ENCODE measurements around the gene CDK5. TPM values are rescaled to one million over a fixed set of nuclear protein-coding genes. Genes with fewer than 3 reads are reported as not detected.
"Not testable (repeated sequence)": the region's sequence is repeated elsewhere in the genome, so short reads cannot be mapped to it uniquely, and the experiment has no call there.

CDK5 gene
- total RNA-seq, 1 donor from 2014 or later: 5.5 TPM

GRCh38 chr7:151035026-151035717 lies 22.5 kb downstream of the CDK5 start:
- DNase-seq (ENCODE audit: low spot score): no peak

DNA sequence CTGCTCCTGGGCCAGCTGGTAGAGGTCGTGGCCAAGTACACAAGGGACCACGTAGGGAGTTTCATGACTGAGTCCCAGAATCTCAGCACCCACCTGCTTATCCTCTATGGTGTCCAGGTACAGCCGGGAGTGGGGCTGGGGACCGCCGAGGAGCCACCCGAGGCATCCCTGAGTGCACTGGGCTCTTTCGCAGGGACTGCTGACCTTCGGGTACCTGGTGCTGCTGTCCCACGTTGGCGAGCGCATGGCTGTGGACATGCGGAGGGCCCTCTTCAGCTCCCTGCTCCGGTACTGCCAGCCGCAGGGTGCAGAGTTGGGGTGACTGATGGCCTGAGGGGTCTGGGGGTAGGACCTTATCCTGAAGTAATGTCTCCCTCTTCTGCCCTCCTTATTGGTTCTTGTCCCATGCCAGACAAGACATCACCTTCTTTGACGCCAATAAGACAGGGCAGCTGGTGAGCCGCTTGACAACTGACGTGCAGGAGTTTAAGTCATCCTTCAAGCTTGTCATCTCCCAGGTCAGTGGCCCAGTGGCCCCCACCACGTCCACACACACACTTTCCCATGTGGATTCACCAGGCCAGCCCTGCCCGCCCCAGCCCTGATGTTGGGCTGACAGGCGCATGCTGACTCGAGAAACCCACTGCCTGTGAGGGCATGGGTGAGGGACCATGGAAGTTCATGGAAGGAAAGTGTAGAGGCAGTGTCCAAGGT lies 23.2 kb downstream of the CDK5 start:
- DNase-seq (ENCODE audit: low spot score): no peak

- DNase-seq (ENCODE audit: low spot score): no peak
Observed at GRCh38 chr7:151033864-151034249, 23.8 kb downstream of the CDK5 start.

DNA sequence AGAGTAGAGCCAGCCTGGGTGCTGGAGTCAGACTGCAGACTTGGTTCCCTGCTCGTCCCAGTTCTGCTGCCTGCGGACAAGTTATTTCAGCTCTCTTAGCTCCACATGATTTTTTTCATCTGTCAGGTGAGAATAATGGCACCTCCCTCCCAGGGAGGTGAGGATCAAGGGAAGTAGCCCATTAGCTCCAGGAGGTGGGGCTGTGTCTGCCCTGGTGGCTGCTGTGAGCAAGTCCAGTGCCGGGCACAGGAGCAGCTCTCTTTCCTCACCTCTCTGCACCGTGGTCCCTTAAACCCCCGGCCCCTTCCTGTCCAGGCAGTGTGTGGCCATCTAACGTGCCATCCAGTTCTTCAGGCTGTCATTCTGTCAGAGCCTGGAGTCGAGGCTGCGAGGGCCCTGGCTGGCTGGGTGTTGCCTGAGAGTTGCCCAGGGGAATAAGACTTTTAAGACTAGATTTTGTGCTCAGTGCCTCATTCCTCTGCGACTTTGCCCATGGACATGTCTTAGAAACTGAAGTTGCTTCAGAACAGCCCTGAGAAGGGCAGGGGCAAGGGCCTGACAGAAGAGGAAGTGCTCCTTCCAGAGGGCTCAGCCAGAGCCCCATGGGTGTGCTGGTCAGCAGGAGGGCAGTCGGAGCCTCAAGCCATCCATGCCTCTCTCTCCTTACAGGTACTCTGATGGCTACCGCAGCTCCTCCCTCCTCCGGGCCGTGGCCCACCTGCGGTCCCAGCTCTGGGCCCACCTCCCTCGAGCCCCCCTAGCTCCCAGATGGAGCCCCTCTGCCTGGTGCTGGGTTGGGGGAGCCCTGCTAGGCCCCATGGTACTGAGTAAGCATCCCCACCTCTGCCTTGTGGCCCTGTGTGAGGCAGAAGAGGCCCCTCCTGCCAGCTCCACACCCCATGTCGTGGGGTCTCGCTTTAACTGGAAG lies 24.5 kb downstream of the CDK5 start:
- no peak for DNase-seq (ENCODE audit: low spot score)

DNA sequence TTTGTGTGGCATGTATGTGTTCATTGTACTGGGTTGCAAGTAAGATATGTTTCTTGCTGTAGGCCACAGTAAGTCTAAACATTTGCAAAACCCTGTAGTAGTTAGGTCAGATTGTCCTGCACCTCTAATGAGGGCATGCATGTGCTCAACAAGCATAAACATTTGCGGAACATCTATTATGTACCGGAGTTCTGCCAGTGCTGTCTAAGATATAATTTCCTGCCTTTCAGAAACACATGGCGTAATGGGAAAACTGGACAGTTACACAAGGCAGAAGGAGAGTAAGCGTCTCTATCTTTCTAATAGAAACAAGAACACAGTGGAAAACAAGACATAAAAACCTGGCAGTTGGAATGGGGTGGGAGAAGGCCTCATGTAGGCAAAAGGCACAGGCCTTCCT lies 26.7 kb downstream of the CDK5 start:
- DNase-seq (ENCODE audit: low spot score): no peak

DNA sequence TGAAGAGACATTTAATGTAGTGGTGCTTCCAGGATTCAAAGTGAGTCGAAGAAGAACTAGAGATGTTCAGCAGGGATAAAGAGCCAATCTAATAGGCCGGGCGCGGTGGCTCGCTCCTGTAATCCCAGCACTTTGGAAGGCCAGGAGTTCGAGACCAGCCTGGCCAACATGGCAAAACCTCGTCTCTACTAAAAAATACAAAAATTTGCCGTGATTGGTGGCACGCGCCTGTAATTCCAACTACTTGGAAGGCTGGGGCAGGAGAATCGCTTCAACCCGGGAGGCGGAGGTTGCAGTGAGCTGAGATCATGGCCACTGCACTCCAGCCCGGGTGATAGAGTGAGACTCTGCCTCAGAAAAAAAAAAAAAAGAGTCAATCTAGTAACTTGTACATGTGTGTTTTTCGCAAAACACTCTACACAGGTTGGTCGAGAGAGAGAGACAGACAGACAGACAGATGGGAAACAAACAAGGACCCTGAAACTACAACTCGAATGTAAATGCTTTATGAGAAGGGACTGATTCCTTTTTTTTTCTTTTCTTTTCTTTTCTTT lies 28.7 kb downstream of the CDK5 start:
- DNase-seq (ENCODE audit: low spot score): no peak

- DNase-seq (ENCODE audit: low spot score): peak; percentile 100
Observed at GRCh38 chr7:151028131-151028947, 29.4 kb downstream of the CDK5 start, which contains the start of gene ABCB8. ABCB8 (plus strand) TSS chr7:151028450; CDS start chr7:151028516, 66 bp downstream.

DNA sequence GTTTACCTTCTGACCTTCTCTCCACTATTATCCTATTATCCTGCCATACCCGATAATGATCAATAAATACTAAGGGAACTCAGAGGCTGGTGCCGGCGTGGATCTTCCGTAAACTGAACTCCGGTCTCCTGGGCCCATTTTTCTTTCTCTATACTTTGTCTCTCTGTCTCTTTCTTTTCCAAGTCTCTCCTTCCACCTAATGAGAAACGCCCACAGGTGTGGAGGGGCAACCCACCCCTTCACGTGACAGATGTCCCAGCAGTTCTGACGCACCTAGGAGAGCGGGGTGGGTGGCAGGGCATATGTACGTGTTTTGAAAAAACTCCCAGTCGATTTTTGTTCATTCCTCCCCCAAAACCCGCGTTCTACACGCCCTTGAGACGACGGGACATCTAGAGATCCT lies 30.0 kb downstream of the CDK5 start:
- DNase-seq (ENCODE audit: low spot score): not testable (repeated sequence)

DNA sequence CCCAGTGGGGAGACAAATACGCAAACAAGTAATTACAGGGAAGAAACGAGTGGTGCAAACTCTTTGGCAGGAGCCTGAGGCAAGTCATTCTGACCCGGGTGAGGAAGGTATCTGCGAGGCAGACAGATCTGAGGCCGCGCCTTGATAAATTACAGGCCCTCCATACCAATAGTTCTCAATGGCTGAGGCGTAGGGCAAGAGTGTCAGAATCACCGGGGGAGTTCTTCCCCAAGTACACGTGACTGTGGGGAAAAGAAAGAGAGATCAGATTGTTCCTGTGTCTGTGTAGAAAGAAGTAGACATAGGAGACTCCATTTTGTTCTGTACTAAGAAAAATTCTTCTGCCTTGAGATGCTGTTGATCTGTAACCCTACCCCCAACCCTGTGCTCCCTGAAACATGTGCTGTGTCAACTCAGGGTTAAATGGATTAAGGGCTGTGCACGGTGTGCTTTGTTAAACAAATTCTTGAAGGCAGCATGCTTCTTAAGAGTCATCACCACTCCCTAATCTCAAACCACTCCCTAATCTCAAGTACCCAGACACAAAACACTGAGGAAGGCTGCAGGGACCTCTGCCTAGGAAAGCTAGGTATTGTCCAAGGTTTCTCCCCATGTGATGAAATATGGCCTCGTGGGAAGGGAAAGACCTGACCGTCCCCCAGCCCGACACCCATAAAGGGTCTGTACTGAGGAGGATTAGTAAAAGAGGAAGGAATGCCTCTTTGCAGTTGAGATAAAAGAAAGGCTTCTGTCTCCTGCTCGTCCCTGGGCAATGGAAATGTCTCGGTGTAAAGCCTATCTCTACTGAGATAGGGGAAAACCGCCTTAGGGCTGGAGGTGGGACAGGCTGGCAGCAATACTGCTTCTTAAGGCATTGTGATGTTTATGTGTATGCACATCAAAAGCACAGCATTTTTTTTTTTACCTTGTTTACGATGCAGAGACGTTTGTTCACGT lies 30.6 kb downstream of the CDK5 start:
- DNase-seq (ENCODE audit: low spot score): not testable (repeated sequence)

DNA sequence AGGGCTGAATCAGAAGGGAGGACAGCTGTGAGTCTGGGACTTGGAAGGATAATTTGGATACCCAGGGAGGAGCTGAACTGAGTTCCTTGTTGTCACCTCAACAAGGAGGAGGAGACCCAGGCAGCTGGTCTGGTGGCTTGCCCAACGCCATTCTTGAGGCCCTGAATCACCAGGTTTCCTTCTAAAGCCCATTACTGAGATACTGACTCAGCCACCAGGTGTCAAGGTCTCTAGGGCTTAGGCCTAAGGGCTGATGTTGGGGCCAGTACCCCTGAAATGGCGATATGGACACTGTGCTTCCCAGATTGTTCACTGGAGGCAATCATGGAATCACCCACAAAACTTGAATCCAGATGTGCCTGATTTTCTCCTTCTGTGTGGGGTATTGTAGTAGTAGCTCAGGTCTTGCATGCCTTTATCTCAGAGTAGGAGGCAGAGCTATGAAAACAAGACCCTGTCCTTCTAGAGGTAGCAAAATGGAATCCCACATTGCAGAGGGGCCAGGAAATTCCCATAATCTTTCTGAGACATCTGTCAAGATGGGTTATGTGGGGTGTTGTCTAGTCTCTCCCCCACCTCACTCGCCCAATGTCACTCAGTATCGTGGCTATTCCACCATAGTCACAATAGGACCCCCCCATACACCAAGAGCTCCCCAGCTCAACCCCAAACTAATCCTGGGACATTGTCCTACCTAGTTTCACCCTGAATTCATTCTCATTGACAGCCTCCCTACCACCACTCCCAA lies 31.6 kb downstream of the CDK5 start:
- DNase-seq (ENCODE audit: low spot score): no peak

DNA sequence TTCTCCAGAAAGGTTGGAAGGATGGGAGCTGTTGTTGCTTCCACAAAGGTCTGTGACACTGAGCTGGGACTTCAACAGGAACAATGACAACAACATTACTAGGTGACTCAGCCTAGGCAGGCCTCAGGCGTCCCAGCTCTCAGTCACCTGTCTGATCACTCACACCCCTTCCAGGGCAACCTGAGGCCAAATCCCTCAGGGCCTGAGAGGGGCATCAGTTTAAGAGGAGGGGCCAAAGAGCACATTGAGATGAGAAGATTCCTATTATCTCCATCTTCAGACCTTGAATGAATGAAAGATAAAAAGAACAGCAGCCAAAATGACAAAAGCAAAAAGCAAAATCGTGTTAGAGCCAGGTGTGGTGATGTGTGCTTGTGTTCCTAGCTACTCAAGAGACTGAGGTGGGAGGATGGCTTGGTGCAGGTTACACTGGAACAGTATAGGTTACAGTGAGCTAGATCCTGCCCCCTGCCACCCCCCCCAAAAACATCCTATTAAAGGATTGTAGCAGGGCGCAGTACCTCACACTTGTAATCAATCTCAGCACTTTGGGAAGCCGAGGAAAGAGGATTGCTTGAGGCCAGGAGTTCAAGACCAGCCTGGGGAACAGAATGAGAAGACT lies 33.2 kb downstream of the CDK5 start, which contains the start of gene ATG9B:
ATG9B (minus strand) TSS at position 60 of the 622 bp plus-strand sequence. CDS start 71 bp downstream, outside the sequence.
- DNase-seq (ENCODE audit: low spot score): no peak

DNA sequence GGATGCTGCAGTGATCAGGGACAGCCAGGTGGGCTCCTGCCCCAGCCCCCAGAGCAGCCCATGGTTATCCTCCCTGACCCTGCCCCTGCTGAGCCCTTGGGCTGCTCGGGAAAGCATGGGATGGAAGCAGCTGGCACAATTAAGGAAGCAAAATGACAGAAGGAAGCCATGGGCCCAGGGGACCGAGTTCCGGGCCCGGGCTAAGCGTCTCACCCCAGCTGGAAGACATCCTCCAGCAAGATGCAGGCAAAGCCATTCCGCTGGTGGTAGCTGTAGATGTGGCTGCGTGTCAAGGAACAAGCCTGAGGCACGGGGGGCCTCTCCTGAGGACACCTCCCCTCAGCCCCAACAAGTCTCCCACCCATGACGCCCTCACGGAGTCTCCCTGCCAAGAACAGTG lies 34.5 kb downstream of the CDK5 start:
- DNase-seq (ENCODE audit: low spot score): no peak

DNA sequence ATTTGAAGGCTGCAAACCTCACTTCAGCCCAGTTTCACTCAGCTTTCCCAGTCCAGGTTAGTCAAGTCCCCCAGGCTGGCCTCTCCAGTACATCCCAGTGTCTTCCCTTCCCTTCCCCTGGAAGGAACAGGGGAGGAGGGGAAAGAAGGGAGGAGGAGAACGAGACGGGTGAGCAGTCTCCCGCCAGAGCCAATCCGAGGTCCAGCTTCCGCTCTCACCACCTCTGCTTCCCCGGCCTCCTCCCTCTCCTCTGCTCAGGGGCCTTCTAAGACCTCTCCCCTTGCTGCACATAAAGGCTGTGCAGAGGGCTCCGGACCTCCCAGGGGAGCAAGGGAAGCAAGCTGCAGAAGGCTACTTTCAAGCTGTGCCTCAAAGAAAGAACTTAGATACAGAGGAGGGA lies 37.5 kb downstream of the CDK5 start:
- no peak for DNase-seq (ENCODE audit: low spot score)

DNA sequence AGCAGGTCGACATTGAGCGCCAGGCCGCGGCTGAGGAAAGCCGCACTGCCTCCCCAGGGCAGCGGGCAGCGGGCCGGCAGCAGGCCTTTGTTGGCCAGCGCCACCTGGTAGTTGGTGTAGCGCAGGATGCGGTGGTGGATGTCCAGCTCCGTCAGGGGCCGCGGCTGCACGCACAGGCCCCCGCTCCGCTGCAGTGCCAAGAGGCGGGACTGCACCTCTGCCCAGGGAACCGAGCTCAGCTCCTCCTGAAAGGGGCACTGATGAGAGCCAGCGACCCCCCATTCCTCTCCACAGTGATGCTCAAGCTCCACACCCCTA lies 38.6 kb downstream of the CDK5 start:
- DNase-seq (ENCODE audit: low spot score): no peak

DNA sequence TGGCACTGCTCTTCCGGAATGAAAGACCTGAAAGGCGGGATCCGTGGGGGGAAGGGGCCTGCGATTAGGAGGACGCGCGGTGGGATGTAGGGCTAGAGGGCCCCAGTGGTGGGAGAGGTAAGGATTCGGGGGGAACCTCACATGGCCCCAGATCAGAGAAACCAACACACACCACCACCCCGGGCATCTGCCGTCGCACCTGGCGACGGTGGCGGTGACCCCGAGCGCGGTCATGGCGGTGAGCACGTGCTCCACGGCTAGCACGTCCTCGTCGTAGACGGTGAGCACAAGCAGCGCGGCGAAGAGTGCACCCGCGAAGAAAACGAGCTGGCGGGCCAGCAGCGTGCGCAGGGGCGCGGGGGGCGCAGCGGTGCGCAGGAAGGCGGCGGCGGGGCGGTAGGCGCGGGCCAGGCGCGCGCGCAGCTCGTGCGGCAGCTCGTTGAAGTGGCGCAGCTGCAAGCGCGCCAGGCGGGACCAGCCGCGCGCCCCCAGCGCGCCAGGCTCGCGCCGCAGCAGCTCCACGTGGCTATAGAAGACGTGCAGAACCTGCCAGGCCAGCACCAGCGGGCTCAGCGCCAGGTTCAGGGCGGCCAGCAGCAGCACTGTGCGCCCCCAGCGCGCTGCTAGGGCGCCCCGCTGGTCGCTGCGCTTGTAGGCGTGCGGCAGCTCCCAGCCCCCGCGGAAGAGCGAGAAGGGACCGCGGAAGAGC lies 39.1 kb downstream of the CDK5 start:
- no peak for DNase-seq (ENCODE audit: low spot score)

- peak; percentile 66 for DNase-seq (ENCODE audit: low spot score)
Observed at GRCh38 chr7:151017953-151018420, 39.7 kb downstream of the CDK5 start.

GRCh38 chr7:151017370-151017952 lies 40.2 kb downstream of the CDK5 start:
- no peak for DNase-seq (ENCODE audit: low spot score)

DNA sequence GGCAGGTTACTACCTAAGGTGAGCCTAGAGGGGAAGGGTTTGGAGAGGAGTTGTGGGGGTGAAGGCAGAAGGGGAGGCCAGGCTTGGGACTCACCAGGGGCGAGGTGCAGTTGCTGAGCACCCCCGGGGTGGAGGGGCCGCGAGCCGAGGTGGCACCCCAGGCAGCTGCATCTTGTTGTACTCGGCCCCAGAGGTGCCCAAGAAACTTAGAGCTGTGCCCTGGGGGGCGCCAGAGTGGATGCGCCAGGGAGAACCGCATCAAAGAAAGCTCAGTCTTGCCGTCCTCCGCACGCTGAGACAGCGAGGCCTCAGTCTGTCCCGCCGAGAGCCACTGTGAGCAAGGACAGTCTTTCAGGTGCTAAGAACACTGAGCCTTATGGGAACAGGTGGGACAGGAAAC lies 40.8 kb downstream of the CDK5 start:
- DNase-seq (ENCODE audit: low spot score): no peak

Data from ureter (tissue), 1 donor.